Left lung (tissue), 10 donors: ENCODE results near the gene FNDC3B. TPM values are rescaled to one million over a fixed set of nuclear protein-coding genes. Genes with fewer than 3 reads are reported as not detected.

Experiments
- ATAC-seq: fragments of 200-7000 bp; cut with Tn5 transposase; one replicate; pipeline ENCODE4 v1.9.1; 2020; ENCODE audit warnings: moderate library complexity
- DNase-seq, 4 donors: peaks; one replicate each; pipeline ENCODE4 v3.0.0-alpha.2; 2013 to 2020
- H3K27ac ChIP-seq, 2 donors: fragments of 200-600 bp; sonication (generic) in 1 of 2; one replicate each; pipeline versions ENCODE4 v1.5.0 to v1.8.0; 2020 to 2021
- H3K27me3 ChIP-seq, 2 donors: fragments of 200-600 bp; sonication (generic) in 1 of 2; one replicate each; pipeline versions ENCODE4 v1.5.0 to v1.8.0; 2020 to 2021
- H3K36me3 ChIP-seq, 2 donors: fragments of 200-600 bp; sonication (generic) in 1 of 2; one replicate each; pipeline versions ENCODE4 v1.5.0 to v1.8.0; 2020 to 2021
- H3K4me1 ChIP-seq, 2 donors: fragments of 200-600 bp; one replicate each; pipeline ENCODE4 v1.8.0; 2021
- H3K4me3 ChIP-seq, 2 donors: fragments of 200-600 bp; sonication (generic) in 1 of 2; one replicate each; pipeline versions ENCODE4 v1.5.0 to v1.8.0; 2020 to 2021; ENCODE audit warnings: mild to moderate bottlenecking in 1 of 2
- H3K9me3 ChIP-seq, 2 donors: fragments of 200-600 bp; sonication (generic) in 1 of 2; one replicate each; pipeline versions ENCODE4 v1.5.0 to v1.8.0; 2020 to 2021
- CTCF ChIP-seq, 2 donors: fragments of 200-600 bp; sonication (generic) in 1 of 2; IDR thresholded peaks; one replicate each; pipeline versions ENCODE4 v1.5.0 to v1.8.0; 2021; ENCODE audit warnings: antibody characterized with exemption in 2 of 2
- intact Hi-C, 2 donors: fragments of 100-400 bp; cut with DNase I; formaldehyde crosslinking; loops; one replicate each; pipeline versions ENCODE4 v1.11.2 to v1.14.2; 2022
- polyA plus RNA-seq, 6 donors: library from polyadenylated mRNA; unstranded; fragments of 120-200 nt; gene quantifications; one replicate each; pipeline ENCODE4 v1.2.1, GENCODE V29; 2013; ENCODE audit not compliant: insufficient read length in 6 of 6
- total RNA-seq, 2 donors: library from RNA; stranded (reverse); fragmentation: NEBNext Ultra II Directional; extraction: Animal tissue kit (Norgen Biotek cat#: 25700); gene quantifications; one replicate each; pipeline ENCODE4 v1.2.1, GENCODE V29; 2021
- donor health status: DM: no; HTN: yes; CAD: no.
- donor health status: DM: no; HTN: no; CAD: no.

The FNDC3B gene
- total and polyA plus RNA-seq, 8 donors, result 35.2 to 185 (median 42.3) TPM

- DNase-seq (no peak), ATAC-seq (peak; percentile 19)
- H3K27ac ChIP-seq, result peak overlapping the region in 1 of 2 donors; percentile 30
- no peak for TF ChIP-seq CTCF (IDR thresholded peaks at IDR 0.05)
- H3K27me3 ChIP-seq, result no peaks in the 10 kb centered on the region
- intact Hi-C loops, result no loop called here
- no peaks in the 10 kb centered on the region for H3K9me3 ChIP-seq
- H3K36me3 ChIP-seq, result peaks cover 0 to 9% of the 10 kb centered on the region in 2 donors
- H3K4me1 ChIP-seq, result peaks cover 35 to 98% of the 10 kb centered on the region in 2 donors
- H3K4me3 ChIP-seq, result no peak overlapping the region
These were observed 29.6 kb downstream of the FNDC3B start for GRCh38 chr3:172068977-172069376.

GRCh38 chr3:172069478-172069877 lies 30.1 kb downstream of the FNDC3B start:
- H3K4me1 ChIP-seq, result peaks cover 40 to 98% of the 10 kb centered on the region in 2 donors
- no peaks in the 10 kb centered on the region for H3K27me3 ChIP-seq
- H3K27ac ChIP-seq, result peak overlapping the region in 1 of 2 donors; percentile 30
- H3K4me3 ChIP-seq, result no peak overlapping the region
- intact Hi-C loops, result no loop called here
- DNase-seq (no peak), ATAC-seq (no peak)
- TF ChIP-seq CTCF (IDR thresholded peaks at IDR 0.05), result no peak
- H3K36me3 ChIP-seq, result peaks cover 0 to 9% of the 10 kb centered on the region in 2 donors
- no peaks in the 10 kb centered on the region for H3K9me3 ChIP-seq

DNA sequence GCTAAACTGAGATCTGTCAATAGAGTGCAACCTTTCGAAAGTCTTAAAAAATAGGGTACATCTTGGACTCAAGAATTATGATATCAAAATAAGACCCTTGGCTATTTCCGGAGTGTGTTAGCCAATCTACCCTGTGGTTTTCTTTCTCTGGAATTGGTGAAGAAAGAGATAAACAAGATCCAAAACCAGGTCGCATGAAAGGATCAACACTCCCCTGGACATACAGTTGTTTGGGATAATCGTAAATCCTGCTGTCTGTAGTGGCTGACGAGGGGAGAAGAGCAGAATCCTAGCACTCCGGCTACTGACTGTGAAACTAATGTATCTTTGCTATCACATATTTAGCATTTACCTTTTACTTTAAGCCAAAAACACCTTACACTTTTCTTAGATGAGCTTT lies 30.9 kb downstream of the FNDC3B start:
- Histone ChIP-seq H3K36me3 (peaks cover 0 to 9% of the 10 kb centered on the region in 2 donors), H3K27me3 (no peaks in the 10 kb centered on the region), H3K27ac (peak overlapping the region in 1 of 2 donors; percentile 30), H3K4me1 (peaks cover 37 to 98% of the 10 kb centered on the region in 2 donors), H3K4me3 (no peak overlapping the region), H3K9me3 (no peaks in the 10 kb centered on the region)
- no peak for DNase-seq
- no peak for ATAC-seq
- intact Hi-C loops, result no loop called here
- TF ChIP-seq CTCF (IDR thresholded peaks at IDR 0.05), result no peak

GRCh38 chr3:172070802-172071201 lies 31.4 kb downstream of the FNDC3B start:
- Histone ChIP-seq H3K4me1 (peaks cover 31 to 94% of the 10 kb centered on the region in 2 donors), H3K9me3 (no peaks in the 10 kb centered on the region), H3K27me3 (no peaks in the 10 kb centered on the region), H3K36me3 (peaks cover 0 to 9% of the 10 kb centered on the region in 2 donors), H3K4me3 (no peak overlapping the region), H3K27ac (peak overlapping the region in 1 of 2 donors; percentile 30)
- no peak for TF ChIP-seq CTCF (IDR thresholded peaks at IDR 0.05)
- intact Hi-C loops, result no loop called here
- no peak for DNase-seq
- ATAC-seq, result no peak

DNA sequence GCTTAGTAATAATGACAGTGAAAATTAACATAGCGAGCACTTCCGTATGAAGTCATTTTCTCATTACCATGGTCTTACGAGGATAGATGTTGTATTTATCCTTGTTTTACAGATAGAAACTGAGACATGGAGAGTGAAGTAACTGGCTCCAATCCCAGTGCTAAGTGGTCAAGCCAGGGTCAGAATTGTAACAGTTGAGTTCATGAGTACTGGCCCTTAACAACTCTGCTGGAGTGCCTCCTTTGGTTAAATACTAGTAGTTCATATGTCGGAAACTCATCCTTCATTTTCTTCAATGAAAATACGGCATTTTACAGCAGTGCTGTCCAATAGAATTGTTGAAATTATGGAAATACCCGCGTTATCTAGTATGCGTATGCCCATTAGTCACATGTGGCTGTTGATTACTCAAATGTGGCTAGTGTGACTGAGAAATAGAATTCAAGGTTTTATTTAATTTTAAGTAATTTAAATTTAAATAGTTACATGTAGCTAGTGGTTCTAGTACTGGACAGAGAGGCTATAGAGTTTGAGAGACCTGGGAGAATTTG lies 32.5 kb downstream of the FNDC3B start:
- Histone ChIP-seq H3K4me1 (peaks cover 24 to 94% of the 10 kb centered on the region in 2 donors), H3K36me3 (peaks cover 0 to 9% of the 10 kb centered on the region in 2 donors), H3K9me3 (no peaks in the 10 kb centered on the region), H3K4me3 (no peak overlapping the region), H3K27me3 (no peaks in the 10 kb centered on the region), H3K27ac (peak overlapping the region in 1 of 2 donors; percentile 79)
- DNase-seq (no peak), ATAC-seq (peak; percentile 54)
- no peak for TF ChIP-seq CTCF (IDR thresholded peaks at IDR 0.05)
- intact Hi-C loops, result no loop called here
